PC-3 (cell line): ENCODE data around the gene C1GALT1C1. TPM values are rescaled to one million over a fixed set of nuclear protein-coding genes. Genes with fewer than 3 reads are reported as not detected.
A peak's percentile ranks its signal among the peaks of the same experiment; 100 is the strongest.

Experiments
- ATAC-seq: fragments of 200-7000 bp; cut with Tn5 transposase; 2 replicates; pipeline ENCODE4 v1.9.1; 2020; ENCODE audit warnings: mild to moderate bottlenecking, moderate library complexity
- Bru-seq: library from RNA; stranded (reverse); fragments of 400-500 nt; gene quantifications from one replicate; lab custom pipeline; 2021; lab: Mats Ljungman, UMichigan
- BruChase-seq, 2 experiments: library from RNA; stranded (reverse); fragments of 400-500 nt; gene quantifications; one replicate each; lab custom pipeline; 2021; lab: Mats Ljungman, UMichigan
- BruUV-seq: library from RNA; stranded (reverse); fragments of 400-500 nt; replicated peaks from 2 replicates; lab custom pipeline; 2021; lab: Mats Ljungman, UMichigan
- CTCF ChIA-PET: fragments of 300-600 bp; sonication (Branson Sonifier 250); formaldehyde crosslinking; loops from one replicate; lab custom pipeline; 2022; ENCODE audit warnings: antibody characterized with exemption; lab: Charles Lee
- POLR2A ChIA-PET: fragments of 300-600 bp; sonication (Branson Sonifier 250); formaldehyde crosslinking; loops from one replicate; lab custom pipeline; 2022; ENCODE audit warnings: antibody characterized with exemption; ENCODE audit not compliant: unreplicated experiment; lab: Charles Lee
- DNase-seq: peaks from one replicate; pipeline ENCODE4 v3.0.0-alpha.2; 2015
- H2AFZ ChIP-seq: fragments of 300-600 bp; sonication (generic); 2 replicates; pipeline ENCODE4 v1.6.0; 2016; ENCODE audit warnings: antibody characterized with exemption, low read length
- H3F3A ChIP-seq: fragments of 300-600 bp; sonication (generic); one replicate; pipeline ENCODE4 v1.6.0; 2017; ENCODE audit warnings: antibody characterized with exemption, low read length, control low read depth, mild to moderate bottlenecking; ENCODE audit not compliant: unreplicated experiment
- H3K27ac ChIP-seq: fragments of 300-600 bp; sonication (generic); 2 replicates; pipeline ENCODE4 v1.5.1; 2016; ENCODE audit warnings: mild to moderate bottlenecking, low read length
- H3K27me3 ChIP-seq: fragments of 300-600 bp; sonication (generic); 2 replicates; pipeline ENCODE4 v1.6.1; 2016; ENCODE audit warnings: low read length, mixed read lengths
- H3K36me3 ChIP-seq: fragments of 300-600 bp; sonication (generic); 2 replicates; pipeline ENCODE4 v1.6.1; 2016; ENCODE audit warnings: low read depth, mixed run types, low read length, mixed read lengths
- H3K4me1 ChIP-seq: fragments of 300-600 bp; sonication (generic); 2 replicates; pipeline ENCODE4 v1.5.1; 2016; ENCODE audit warnings: low read length; ENCODE audit not compliant: insufficient read depth
- H3K4me2 ChIP-seq: fragments of 300-600 bp; sonication (generic); 2 replicates; pipeline ENCODE4 v1.6.0; 2016; ENCODE audit warnings: low read length
- H3K4me3 ChIP-seq: fragments of 300-600 bp; sonication (generic); 2 replicates; pipeline ENCODE4 v1.5.1; 2016; ENCODE audit warnings: mild to moderate bottlenecking, low read length, mixed read lengths
- H3K79me2 ChIP-seq: fragments of 300-600 bp; sonication (generic); 2 replicates; pipeline ENCODE4 v1.6.1; 2017; ENCODE audit warnings: low read length, mixed read lengths
- H3K9ac ChIP-seq: fragments of 300-600 bp; sonication (generic); 2 replicates; pipeline ENCODE4 v1.6.0; 2016; ENCODE audit warnings: mild to moderate bottlenecking, low read length
- H3K9me2 ChIP-seq: fragments of 300-600 bp; sonication (generic); replicated peaks from 2 replicates; pipeline ENCODE4 v1.6.1; 2016; ENCODE audit warnings: mixed run types, low read length, mixed read lengths
- H3K9me3 ChIP-seq: fragments of 300-600 bp; sonication (generic); 2 replicates; pipeline ENCODE4 v1.6.1; 2016; ENCODE audit warnings: low read length, mixed read lengths
- H4K20me1 ChIP-seq: fragments of 300-600 bp; sonication (generic); 2 replicates; pipeline ENCODE4 v1.6.1; 2016; ENCODE audit warnings: low read length, mixed read lengths
- CTCF ChIP-seq: fragments of 300-600 bp; sonication (generic); conservative IDR thresholded peaks from 2 replicates; pipeline ENCODE4 v1.5.1; 2017; ENCODE audit warnings: antibody characterized with exemption, low read depth, mild to moderate bottlenecking, low read length
- EZH2 ChIP-seq: fragments of 300-600 bp; sonication (generic); IDR thresholded peaks from one replicate; pipeline ENCODE4 v1.6.1; 2017; ENCODE audit warnings: antibody characterized with exemption, mild to moderate bottlenecking, low read length; ENCODE audit not compliant: unreplicated experiment
- EZH2phosphoT487 ChIP-seq: fragments of 300-600 bp; sonication (generic); IDR thresholded peaks from 2 replicates; pipeline ENCODE4 v1.6.1; 2018; ENCODE audit warnings: mild to moderate bottlenecking, antibody characterized with exemption, low read length, borderline replicate concordance
- intact Hi-C: fragments of 100-400 bp; cut with micrococcal nuclease; formaldehyde crosslinking; loops from 2 replicates; pipeline ENCODE4 v1.9.0; 2023
- long read RNA-seq: library from polyadenylated mRNA; unstranded; transcript quantifications from one replicate; pipeline ENCODE4 v2.0.0, GENCODE V29; 2021; ENCODE audit not compliant: unreplicated experiment
- total RNA-seq: library from RNA; depleted of rRNA; stranded (reverse); fragments of >200 nt; gene quantifications from 2 replicates; pipeline ENCODE4 v1.2.3, GENCODE V29; 2014; rRNA removed

C1GALT1C1 gene
- total RNA-seq (33.3 and 37.2 TPM in 2 replicates), Bru-seq, nascent RNA (percentile 76 among the genes with signal in this experiment), BruChase-seq, experiment 1, labeled RNA remaining after a 6-hour chase (percentile 91 among the genes with signal in this experiment), BruChase-seq, experiment 2, labeled RNA remaining after a 2-hour chase (percentile 83 among the genes with signal in this experiment)
- long read RNA-seq, transcript C1GALT1C1-201 (2 exons, 1,613 nt), result major isoform, 51 of 52 reads
- long read RNA-seq, partial matches to known transcripts, result 0 of 52 reads
- long read RNA-seq, other reads (novel, unspliced or antisense), result 1 of 52 reads

GRCh38 chrX:120629667-120630537, at the start of gene C1GALT1C1:
C1GALT1C1 (minus strand) TSS chrX:120630054; CDS start chrX:120627166, 2,888 bp downstream.
- peak within 1 kb of the TSS; percentile 86 for H3K4me3 ChIP-seq
- H3K9me3 ChIP-seq, result no peaks in the 10 kb centered on the region
- peak within 1 kb of the TSS; percentile 81 for H2AFZ ChIP-seq
- H3K27ac ChIP-seq, result peak within 1 kb of the TSS; percentile 47
- no peaks in the 10 kb centered on the region for H3F3A ChIP-seq
- no peaks in the 10 kb centered on the region for H3K9me2 ChIP-seq
- peaks cover 37% of the 10 kb centered on the region for H3K79me2 ChIP-seq
- TF ChIP-seq CTCF (no peak; the same call in 1 of the 2 replicates), EZH2phosphoT487 (no peak), EZH2 (no peak)
- BruUV-seq, result TSS peak; percentile 62
- H4K20me1 ChIP-seq, result no peaks in the 10 kb centered on the region
- intact Hi-C loops, result loop anchor here (1.0 kb wide), 1 partner anchor 69 kb away; no protein-coding TSS in a partner anchor
- H3K27me3 ChIP-seq, result no peaks in the 10 kb centered on the region
- no peaks in the 10 kb centered on the region for H3K36me3 ChIP-seq
- H3K4me2 ChIP-seq, result peak within 1 kb of the TSS; percentile 96
- peak within 1 kb of the TSS; percentile 78 for H3K9ac ChIP-seq
- ChIA-PET CTCF (no interaction called here), POLR2A (no interaction called here)
- ATAC-seq (peak; percentile 98), DNase-seq (peak; percentile 94)
- peaks cover 12% of the 10 kb centered on the region for H3K4me1 ChIP-seq

- Histone ChIP-seq H3K4me1 (peaks cover 13% of the 10 kb centered on the region), H3K4me3 (no peak overlapping the region), H3K79me2 (no peaks in the 10 kb centered on the region), H3K27ac (no peak overlapping the region), H3K9me3 (no peaks in the 10 kb centered on the region), H3F3A (no peaks in the 10 kb centered on the region), H3K9me2 (no peaks in the 10 kb centered on the region), H2AFZ (no peak overlapping the region), H4K20me1 (no peaks in the 10 kb centered on the region), H3K27me3 (no peaks in the 10 kb centered on the region), H3K4me2 (no peak overlapping the region), H3K36me3 (no peaks in the 10 kb centered on the region), H3K9ac (no peak overlapping the region)
- no peak for ATAC-seq
- no TSS peak for BruUV-seq
- no peak for DNase-seq
- ChIA-PET CTCF (no interaction called here), POLR2A (no interaction called here)
- intact Hi-C loops, result no loop called here
- TF ChIP-seq EZH2phosphoT487 (no peak), EZH2 (no peak), CTCF (no peak)
Measured at GRCh38 chrX:120677004-120677652, 47.3 kb upstream of the C1GALT1C1 start.
